ENCODE data around the gene C6orf163. TPM values are rescaled to one million over a fixed set of nuclear protein-coding genes. Genes with fewer than 3 reads are reported as not detected.

Gene C6orf163
- total RNA-seq, 4 donors from 2014 or later, result 0.81 to 5.0 (median 1.6) TPM; not detected in 1

DNA sequence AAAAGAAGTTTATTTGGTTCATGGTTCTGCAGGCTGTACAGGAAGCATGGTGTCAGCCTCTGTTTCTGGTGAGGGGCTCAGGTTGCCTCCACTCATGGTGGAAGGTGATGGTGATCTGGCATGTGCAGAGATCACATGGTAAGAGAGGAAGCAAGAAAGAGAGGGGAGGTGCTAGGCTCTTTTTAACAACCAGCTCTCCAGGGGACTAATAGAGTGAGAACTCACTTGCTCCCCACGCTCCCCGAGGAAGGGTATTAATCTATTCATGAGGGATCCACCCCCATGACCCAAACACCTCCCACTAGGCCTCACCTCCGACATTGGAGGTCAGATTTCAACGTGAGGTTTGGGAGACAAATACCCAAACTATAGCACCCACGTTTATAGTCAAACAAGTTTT is 11.6 kb upstream of the C6orf163 start:
- TF ChIP-seq, protein P1, sequence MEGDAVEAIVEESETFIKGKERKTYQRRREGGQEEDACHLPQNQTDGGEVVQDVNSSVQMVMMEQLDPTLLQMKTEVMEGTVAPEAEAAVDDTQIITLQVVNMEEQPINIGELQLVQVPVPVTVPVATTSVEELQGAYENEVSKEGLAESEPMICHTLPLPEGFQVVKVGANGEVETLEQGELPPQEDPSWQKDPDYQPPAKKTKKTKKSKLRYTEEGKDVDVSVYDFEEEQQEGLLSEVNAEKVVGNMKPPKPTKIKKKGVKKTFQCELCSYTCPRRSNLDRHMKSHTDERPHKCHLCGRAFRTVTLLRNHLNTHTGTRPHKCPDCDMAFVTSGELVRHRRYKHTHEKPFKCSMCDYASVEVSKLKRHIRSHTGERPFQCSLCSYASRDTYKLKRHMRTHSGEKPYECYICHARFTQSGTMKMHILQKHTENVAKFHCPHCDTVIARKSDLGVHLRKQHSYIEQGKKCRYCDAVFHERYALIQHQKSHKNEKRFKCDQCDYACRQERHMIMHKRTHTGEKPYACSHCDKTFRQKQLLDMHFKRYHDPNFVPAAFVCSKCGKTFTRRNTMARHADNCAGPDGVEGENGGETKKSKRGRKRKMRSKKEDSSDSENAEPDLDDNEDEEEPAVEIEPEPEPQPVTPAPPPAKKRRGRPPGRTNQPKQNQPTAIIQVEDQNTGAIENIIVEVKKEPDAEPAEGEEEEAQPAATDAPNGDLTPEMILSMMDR (IDR thresholded peaks at IDR 0.05), result no peak
- TF ChIP-seq POLR2A (IDR thresholded peaks at IDR 0.05), result no peak
- no peak for TF ChIP-seq EP300 (IDR thresholded peaks at IDR 0.05)
- no peak for TF ChIP-seq POLR2AphosphoS5 (IDR thresholded peaks at IDR 0.05)
- 41% methylated on average over 2 of the region's 5 CpGs; no CpG with 5 or more reads in 1 of the 2 donors for WGBS, 2 donors (ENCODE audit: low coverage in 1 of 2)
- Histone ChIP-seq H3K4me1 (peaks cover 0 to 23% (median 0%) of the 10 kb centered on the region in 3 donors), H3K27ac (no peak overlapping the region), H3K4me3 (no peak overlapping the region), H3K9me3 (no peaks in the 10 kb centered on the region), H3K36me3 (no peaks in the 10 kb centered on the region), H3K27me3 (no peaks in the 10 kb centered on the region)
- no peak for ATAC-seq

DNA sequence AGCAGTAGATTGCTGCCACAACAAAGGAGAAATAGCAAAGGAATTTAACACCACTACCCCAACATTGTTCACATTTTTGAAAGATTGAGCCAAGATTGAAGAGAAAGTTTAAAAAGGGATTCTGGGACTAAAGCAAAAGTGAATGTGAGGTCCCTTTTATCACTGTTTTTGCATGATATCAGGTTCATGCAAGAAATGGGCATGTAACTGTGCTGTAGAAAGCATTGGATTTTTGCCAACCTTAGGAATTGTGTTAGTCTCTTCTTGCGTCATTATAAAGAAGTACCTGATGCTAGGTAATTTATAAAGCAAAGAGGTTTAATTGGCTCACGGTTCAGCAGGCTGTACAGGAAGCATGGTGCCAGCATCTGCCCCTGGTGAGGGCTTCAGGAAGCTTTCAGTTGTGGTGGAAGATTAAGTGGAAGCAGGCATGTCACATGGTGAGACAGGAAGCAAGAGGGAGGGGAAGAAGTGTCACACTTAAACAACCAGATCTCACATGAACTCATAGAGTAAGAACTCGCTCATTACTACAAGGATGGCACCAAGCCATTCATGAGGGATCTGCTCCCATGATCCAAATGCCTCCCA is 10.9 kb upstream of the C6orf163 start:
- 59 to 80% methylated on average over 1 to 3 of the region's 3 CpGs for WGBS, 2 donors (ENCODE audit: low coverage in 1 of 2)

GRCh38 chr6:87334683-87335082 is 9.9 kb upstream of the C6orf163 start:
- H3K9me3 ChIP-seq, result no peaks in the 10 kb centered on the region
- TF ChIP-seq POLR2A (IDR thresholded peaks at IDR 0.05), result no peak
- TF ChIP-seq, protein P1 (IDR thresholded peaks at IDR 0.05), result no peak
- no peak for TF ChIP-seq POLR2AphosphoS5 (IDR thresholded peaks at IDR 0.05)
- no peak for TF ChIP-seq EP300 (IDR thresholded peaks at IDR 0.05)
- H3K4me1 ChIP-seq, result peaks cover 0 to 23% (median 0%) of the 10 kb centered on the region in 3 donors
- WGBS, 2 donors (ENCODE audit: low coverage in 1 of 2), result 75% methylated on average over 1 of the region's 1 CpG; no CpG with 5 or more reads in 1 of the 2 donors
- H3K27me3 ChIP-seq, result no peaks in the 10 kb centered on the region
- no peak overlapping the region for H3K27ac ChIP-seq
- no peak overlapping the region for H3K4me3 ChIP-seq
- no peaks in the 10 kb centered on the region for H3K36me3 ChIP-seq
- ATAC-seq, result no peak

More for the DNA sequence above, 10.9 kb upstream of the C6orf163 start:
- Histone ChIP-seq H3K27me3 (no peaks in the 10 kb centered on the region), H3K27ac (no peak overlapping the region), H3K9me3 (no peaks in the 10 kb centered on the region), H3K4me3 (no peak overlapping the region), H3K36me3 (no peaks in the 10 kb centered on the region), H3K4me1 (peaks cover 0 to 23% (median 0%) of the 10 kb centered on the region in 3 donors)
- ATAC-seq, result no peak
- TF ChIP-seq POLR2AphosphoS5 (IDR thresholded peaks at IDR 0.05), result no peak
- no peak for TF ChIP-seq POLR2A (IDR thresholded peaks at IDR 0.05)
- no peak for TF ChIP-seq EP300 (IDR thresholded peaks at IDR 0.05)
- TF ChIP-seq, protein P1 (IDR thresholded peaks at IDR 0.05), result no peak

- ATAC-seq, result no peak
- Histone ChIP-seq H3K27ac (no peak overlapping the region), H3K27me3 (no peaks in the 10 kb centered on the region), H3K36me3 (no peaks in the 10 kb centered on the region), H3K4me1 (peaks cover 0 to 23% (median 0%) of the 10 kb centered on the region in 3 donors), H3K9me3 (no peaks in the 10 kb centered on the region), H3K4me3 (no peak overlapping the region)
- WGBS, 2 donors (ENCODE audit: low coverage in 1 of 2), result 75 to 82% methylated on average over 4 of the region's 4 CpGs
- TF ChIP-seq POLR2A (IDR thresholded peaks at IDR 0.05), result no peak
- no peak for TF ChIP-seq EP300 (IDR thresholded peaks at IDR 0.05)
- TF ChIP-seq POLR2AphosphoS5 (IDR thresholded peaks at IDR 0.05), result no peak
- TF ChIP-seq, protein P1 (IDR thresholded peaks at IDR 0.05), result no peak
These were observed 8.2 kb upstream of the C6orf163 start for GRCh38 chr6:87336367-87336766.

GRCh38 chr6:87340230-87340629 is 4.4 kb upstream of the C6orf163 start:
- WGBS, 2 donors (ENCODE audit: low coverage in 1 of 2), result 89 to 98% methylated on average over 4 of the region's 4 CpGs
- TF ChIP-seq POLR2AphosphoS5 (IDR thresholded peaks at IDR 0.05) (no peak), POLR2A (IDR thresholded peaks at IDR 0.05) (no peak), EP300 (IDR thresholded peaks at IDR 0.05) (no peak)
- TF ChIP-seq, protein P1 (IDR thresholded peaks at IDR 0.05), result no peak
- Histone ChIP-seq H3K4me1 (no peaks in the 10 kb centered on the region), H3K27me3 (no peaks in the 10 kb centered on the region), H3K4me3 (no peak overlapping the region), H3K36me3 (peaks cover 0 to 2% of the 10 kb centered on the region in 2 donors), H3K9me3 (no peaks in the 10 kb centered on the region), H3K27ac (no peak overlapping the region)
- no peak for ATAC-seq

All from gastroesophageal sphincter (tissue), 4 donors.